GOT3 (cell line): ENCODE measurements around the gene NEURL2.
A peak's percentile ranks its signal among the peaks of the same experiment; 100 is the strongest.
"Not testable (repeated sequence)": the region's sequence is repeated elsewhere in the genome, so short reads cannot be mapped to it uniquely, and the experiment has no call there.

Experiments
- DNase-seq: peaks from one replicate; lab custom pipeline; 2025; ENCODE audit warnings: mixed read lengths; lab: John Stamatoyannopoulos, UW

NEURL2 gene, protein sequence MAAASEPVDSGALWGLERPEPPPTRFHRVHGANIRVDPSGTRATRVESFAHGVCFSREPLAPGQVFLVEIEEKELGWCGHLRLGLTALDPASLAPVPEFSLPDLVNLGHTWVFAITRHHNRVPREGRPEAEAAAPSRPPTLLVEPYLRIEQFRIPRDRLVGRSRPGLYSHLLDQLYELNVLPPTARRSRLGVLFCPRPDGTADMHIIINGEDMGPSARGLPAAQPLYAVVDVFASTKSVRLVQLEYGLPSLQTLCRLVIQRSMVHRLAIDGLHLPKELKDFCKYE

DNA sequence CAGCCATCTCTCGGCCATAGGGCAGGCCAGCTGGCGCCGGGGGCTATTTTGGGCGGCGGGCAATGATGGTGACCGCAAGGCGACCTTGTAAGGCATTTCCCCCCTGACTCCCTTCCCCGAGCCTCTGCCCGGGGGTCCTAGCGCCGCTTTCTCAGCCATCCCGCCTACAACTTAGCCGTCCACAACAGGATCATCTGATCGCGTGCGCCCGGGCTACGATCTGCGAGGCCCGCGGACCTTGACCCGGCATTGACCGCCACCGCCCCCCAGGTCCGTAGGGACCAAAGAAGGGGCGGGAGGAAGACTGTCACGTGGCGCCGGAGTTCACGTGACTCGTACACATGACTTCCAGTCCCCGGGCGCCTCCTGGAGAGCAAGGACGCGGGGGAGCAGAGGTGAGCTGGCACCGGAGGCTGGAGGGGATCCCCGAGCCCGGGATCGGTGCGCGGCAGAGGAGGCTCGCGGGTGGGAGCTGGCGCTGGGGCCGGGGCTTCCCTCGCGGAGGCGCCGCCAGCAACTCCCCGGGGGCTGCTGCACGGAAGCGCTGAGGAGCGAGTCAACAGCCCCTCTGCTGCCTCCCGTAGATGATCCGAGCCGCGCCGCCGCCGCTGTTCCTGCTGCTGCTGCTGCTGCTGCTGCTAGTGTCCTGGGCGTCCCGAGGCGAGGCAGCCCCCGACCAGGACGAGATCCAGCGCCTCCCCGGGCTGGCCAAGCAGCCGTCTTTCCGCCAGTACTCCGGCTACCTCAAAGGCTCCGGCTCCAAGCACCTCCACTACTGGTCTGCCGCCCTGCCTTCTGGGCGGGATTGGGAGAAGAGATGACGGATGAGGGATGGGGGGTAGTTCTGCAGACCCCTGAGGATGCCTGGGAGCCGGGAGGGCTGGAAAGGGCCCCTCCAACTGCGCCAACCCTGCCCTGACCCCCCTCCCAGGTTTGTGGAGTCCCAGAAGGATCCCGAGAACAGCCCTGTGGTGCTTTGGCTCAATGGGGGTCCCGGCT, at the start of gene NEURL2, which contains the start of gene CTSA:
TSS of gene NEURL2 (minus strand) at position 224 of the 999 bp plus-strand sequence. CDS start at position 7, 217 bp downstream.
TSS of gene CTSA (plus strand) at position 351 of the 999 bp plus-strand sequence. CDS start at position 585, 234 bp downstream.
- peak; percentile 91 for DNase-seq

DNA sequence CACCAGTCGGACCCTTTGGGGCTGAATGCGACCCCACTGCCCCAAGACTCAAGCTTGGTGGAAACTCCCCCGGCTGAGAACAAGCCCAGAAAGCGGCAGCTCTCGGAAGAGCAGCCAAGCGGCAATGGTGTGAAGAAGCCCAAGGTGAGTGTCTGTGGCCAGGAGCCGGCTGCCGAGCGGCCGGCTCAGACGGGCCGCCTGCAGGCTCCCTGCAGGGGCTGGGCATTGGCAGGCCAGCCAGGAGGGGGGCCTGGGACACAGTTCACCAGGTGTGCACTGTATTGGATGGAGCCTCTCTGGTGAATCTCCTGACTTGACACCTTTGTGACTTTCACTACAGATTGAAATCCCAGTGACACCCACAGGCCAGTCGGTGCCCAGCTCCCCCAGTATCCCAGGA, 49.5 kb upstream of the NEURL2 start:
- no peak for DNase-seq

DNA sequence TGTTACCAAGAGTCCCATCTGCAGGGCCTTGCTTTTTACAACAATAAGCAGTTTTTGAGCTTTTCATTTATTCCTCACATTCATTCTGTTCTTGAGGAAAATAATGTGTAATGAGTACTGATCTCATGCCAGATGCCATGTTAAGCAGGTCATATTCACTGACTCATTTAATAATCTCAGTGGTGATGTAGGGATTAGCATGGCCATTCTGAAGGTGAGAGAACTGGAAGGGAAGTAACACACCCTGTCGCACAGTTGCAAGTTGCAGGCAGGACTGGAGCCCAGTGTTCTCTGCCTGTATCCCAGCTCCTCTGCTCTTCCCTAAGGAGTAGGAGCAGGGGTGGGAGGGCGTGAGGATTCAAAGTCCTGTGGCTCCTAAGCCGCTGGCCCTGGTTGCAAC, 49.0 kb upstream of the NEURL2 start:
- DNase-seq: no peak

DNA sequence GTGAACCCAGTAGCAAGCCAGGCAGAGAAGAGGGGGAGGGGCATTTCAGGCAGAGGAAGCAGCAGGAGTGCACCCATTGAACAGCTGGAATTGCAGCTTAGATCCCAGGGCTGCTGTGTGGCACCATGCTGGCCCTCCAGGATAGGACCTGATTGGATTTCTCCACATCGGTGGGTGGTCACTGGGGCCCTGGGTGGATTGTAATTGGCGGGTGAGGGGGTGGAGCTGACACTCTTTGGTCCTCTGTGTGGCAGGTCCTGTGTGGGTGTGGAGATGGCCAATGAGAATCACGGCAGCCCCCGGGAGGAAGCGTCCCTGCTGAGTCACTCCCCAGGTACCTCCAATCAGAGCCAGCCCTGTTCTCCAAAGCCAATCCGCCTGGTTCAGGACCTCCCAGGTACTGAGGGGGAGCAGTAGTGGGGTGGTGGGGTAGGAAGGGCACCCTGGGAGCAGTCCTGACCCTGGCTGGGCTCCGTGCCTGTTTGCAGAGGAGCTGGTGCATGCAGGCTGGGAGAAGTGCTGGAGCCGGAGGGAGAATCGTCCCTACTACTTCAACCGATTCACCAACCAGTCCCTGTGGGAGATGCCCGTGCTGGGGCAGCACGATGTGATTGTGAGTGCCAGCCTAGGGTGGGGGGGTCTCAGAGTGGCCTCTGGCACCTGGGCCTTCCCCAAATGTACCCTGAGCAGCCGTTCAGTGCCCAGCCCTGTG, 47.9 kb upstream of the NEURL2 start:
- no peak for DNase-seq

DNA sequence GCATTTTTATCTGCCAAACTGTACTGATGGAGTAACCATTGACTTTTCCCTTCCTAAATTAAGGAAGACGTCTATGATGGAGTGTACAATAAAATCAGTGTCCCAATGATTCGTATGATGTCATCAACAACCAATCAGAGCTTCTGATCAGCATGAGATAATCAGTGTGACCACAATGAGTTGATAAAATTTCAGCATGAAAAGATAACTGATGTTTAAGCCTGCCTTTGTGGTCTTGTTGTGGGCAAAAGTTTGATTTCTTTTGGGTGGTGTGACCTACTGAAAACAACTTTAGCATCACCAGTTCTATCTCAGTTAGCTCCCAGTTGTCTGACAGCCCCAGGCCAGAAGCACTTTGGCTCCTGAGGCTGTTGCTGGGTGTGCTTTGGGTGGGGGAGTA, 46.8 kb upstream of the NEURL2 start:
- no peak for DNase-seq

DNA sequence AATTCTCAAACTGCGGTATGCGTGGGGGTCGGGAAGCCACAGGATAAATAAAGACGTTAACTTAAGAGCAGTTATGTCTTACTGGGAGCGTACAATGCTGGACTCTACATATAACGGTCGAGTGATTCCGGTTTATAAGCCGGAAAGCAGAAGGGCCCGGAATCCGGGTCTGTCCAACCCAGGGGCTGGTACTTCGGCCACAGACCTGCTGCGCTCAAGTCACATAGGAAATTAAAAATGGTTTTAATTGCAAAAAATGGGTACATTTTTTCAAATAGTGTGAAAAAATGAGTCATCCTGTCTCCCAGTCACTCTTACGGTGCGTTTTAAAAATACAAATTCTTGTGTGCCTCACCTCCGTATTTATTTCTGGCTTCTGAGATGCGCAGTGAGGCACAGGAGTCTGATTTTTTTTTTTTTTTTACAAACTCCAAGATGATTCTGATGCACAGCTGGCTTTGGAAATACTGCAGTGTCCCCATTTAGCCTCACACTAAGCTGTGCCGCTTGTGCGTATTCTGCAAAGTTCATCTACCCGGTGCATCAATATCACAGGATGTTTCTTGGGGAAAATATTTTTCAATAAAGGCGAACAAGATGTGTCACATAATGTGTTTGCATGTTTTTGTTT, 44.5 kb upstream of the NEURL2 start:
- DNase-seq: no peak

DNA sequence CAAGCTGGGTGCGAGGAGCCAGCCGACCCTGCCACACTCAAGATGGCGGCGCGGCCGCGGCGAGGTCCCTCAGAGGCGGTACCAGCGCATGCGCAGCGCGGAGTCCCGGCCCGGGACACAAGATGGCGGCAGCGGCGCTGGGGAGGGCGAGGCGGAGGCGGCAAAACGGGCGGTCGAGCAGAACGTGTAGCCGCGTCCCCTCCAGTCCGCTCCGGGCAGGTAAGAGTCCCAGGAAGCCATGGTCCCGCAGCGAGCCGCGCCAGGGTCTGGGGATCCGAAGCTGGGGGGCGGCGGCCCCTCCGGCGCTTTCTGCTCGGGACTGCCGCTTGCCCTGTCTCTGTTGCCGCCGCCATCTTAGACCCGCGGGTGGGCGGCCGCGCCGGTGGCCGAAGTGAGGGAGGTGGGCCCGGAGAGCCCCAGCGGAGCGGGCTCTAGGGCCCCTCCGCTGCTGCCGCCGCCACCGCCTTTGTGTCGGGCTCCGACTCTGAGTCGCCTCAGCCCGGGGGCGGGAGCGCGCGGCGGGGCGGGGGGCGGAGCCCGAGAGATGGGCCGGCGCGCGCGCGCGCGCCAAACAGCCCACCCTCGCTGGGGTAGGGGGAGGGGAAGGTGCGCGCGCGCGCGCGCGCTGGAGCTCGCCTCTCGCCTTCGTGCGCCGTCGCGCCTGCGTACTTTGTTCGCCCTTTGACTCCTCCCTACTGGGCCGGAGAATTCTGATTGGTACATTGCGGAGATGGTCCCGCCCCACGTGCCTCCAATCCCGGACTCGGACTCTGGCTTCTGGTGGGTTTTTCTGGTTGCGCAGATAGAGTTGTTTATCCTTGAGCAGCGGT, 43.8 kb upstream of the NEURL2 start, which contains the start of gene PCIF1:
TSS of gene PCIF1 (plus strand) at position 98 of the 830 bp plus-strand sequence. CDS start 4,317 bp downstream, outside the sequence.
- peak; percentile 97 for DNase-seq

DNA sequence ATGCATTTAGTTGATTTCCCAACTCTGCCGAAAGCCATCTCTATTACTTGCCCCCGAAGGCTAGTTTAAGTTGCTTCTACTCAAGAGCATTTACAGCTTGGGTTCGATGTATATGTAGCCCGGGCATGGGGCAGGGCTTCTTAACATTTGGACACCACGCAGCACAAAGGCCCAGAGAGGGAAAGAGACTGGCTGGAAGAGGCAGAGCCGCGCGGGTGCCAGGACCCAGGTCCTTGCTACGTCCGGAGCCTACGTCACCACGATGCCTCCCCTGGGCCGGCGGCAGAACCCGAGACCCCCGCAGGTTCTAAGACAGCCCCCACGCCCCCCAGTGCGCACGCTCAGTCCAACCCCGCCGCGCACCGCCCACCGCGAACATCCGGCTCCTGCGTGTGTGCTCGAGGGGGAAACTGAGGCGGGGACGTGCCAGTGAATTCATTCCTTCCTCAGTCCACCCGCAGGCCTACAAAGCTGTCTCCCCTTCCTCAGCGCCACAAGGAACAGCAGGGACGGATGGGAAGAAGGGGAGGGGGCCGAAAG, 43.1 kb upstream of the NEURL2 start:
- DNase-seq: no peak

DNA sequence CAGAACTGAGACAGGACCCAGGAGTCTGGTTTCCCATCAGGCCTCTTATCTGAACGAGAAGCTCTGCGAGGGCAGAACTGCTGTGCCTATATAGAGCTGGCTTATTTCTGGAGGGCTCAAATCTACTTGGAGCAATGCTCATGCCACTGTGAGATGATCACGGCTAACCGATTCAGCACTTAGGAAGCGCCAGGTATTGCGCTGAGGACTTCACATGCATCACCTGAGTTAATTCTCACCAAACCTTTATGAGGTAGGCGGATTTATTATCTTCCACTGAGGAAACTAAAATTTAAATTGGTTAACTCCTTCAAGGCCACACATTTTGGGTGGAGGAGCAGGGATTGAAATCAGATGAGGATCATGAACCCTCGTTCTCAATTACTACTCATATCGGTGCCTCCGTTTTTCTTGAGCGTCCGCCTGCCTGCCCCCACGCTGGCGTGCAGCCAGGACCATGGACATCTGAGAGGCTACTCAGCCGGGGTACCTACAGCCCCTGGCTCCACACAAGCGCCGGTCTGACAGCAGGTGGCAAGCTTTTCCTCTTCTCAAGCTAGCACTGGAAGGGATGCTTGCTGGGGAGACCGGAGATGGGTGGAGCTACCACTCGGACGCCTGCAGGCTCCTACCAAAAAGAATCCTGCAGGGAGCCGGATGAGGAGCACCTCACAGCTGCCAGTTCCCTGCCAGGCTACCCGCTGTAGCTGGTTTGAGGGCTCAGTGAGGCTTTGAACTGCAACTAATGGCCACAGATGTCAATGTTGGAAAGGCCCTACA, 42.4 kb upstream of the NEURL2 start:
- DNase-seq: peak; percentile 34

DNA sequence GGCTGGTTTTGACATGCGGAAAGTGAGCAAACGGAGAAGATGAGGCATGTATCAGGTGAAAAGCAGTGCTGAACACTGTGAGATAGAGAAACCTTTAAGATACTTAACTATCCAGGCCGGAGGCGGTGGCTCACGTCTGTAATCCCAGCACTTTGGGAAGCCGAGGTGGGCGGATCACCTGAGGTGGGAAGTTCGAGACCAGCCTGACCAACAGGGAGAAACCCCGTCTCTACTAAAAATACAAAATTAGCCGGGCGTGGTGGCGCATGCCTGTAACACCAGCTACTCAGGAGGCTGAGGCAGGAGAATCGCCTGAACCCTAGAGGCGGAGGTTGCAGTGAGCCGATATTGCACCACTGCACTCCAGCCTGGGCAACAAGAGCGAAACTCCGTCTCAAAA, 40.7 kb upstream of the NEURL2 start:
- DNase-seq: not testable (repeated sequence)

DNA sequence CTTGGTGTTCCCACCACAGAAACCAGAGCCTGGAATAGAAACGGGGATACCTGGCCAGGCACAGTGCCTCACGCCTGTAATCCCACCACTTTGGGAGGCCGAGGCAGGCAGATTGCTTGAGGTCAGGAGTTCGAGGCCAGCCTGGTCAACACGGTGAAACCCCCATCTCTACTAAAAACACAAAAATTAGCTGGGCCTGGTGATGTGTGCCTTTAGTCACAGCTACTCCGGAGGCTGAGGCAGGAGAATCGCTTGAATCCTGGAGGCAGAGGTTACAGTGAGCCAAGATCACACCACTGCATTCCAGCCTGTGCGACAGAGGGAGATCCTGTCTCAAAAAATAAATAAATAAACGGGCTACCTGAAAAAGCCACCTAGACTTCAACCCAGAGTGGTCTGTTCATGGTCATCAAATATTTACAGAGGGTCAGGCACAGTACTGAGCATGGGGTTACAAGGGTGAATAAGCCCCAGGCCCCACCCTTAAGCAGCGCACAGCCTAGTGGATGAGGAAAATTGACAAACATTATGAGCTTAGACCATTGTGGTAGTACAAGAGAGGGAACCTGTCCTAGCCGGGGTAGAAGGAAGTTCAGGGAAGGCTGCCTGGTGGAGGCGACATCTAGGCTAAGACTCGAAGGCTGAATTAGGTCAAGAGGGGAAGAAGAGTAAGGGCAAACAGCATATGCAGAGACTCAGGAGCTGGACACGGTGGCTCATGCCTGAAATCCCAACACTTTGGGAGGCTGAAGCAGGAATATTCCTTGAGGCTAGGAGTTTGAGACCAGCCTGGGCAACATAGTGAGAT, 36.3 kb upstream of the NEURL2 start:
- no peak for DNase-seq

DNA sequence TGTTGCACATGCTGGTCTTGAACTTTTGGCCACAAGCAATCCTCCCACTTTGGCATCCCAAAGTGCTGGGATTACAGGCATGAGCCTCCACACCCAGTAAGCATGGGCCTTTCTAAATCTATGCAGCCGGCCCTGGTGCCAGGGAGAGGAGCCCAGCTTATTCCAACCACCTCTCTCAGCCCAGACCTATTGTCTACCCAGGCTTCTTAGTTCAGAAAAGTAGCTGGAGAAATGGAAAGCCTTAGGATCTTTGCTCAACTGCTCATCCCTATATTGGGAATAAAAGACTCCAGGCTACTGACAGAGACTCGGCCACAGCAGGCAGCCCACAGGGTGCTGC, 35.7 kb upstream of the NEURL2 start:
- no peak for DNase-seq

DNA sequence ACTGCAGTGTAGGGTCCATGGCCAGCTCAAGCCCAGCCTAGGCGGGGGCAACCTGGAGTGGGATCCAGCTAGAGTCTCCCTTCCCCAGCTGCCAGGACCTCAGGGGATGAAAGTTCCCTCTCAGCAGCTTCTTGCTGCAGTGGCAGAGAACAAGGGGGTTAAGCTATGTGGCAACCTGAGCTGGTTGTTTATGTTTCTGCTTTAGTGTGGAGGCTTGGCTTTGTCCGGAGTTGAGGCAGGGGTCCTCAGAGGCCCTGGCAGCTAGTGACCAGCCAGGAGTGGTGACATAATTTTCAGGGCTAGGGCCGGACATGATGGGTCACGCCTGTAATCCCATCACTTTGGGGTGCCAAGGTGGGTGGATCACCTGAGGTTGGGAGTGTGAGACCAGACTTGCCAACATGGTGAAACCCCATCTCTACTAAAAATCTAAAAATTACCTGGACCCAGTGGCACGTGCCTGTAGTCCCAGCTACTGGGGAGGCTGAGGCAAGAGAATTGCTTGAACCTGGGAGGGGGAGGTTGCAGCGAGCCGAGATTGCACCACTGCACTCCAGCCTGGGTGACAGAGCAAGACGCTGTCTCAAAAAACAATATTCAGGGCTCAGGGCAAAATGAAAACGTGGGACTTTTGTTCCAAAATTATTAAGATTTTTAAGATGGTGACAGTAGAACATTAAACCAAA, 35.0 kb upstream of the NEURL2 start:
- no peak for DNase-seq

DNA sequence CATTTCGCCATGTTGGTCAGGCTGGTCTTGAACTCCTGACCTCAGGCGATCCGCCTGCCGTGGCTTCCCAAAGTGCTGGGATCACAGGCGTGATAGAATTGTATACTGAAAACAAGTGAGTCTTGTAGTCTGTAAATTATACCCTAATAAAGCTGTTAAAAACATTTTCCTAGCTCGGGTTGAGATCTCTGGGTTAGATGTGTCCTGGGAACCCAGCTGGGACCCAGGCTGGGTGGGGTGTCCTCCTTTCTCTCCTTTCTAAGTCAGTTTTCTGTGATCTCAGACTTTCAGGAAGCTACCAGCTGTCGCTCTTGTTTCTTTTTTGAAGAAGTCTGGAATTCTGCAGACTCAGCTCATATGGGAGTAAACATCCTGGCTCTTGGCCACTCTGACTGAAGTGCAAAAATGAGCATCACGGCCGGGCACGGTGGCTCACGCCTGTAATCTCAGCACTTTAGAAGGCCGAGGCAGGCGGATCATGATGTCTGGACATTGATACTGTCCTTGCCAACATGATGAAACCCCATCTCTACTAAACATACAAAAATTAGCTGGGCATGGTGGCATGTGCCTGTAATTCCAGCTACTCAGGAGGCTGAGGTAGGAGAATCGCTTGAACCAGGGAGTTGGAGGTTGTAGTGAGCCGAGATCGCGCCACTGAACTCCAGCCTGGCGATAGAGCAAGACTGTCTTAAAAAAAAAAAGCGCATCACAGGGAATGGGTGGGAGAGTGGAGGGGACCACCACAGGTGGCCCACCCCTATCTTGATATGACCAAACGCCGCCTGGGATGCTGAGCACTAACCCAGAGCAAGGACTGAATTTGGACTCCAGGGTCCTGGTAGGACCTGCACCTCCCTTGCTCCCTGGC, 33.6 kb upstream of the NEURL2 start:
- DNase-seq: no peak

DNA sequence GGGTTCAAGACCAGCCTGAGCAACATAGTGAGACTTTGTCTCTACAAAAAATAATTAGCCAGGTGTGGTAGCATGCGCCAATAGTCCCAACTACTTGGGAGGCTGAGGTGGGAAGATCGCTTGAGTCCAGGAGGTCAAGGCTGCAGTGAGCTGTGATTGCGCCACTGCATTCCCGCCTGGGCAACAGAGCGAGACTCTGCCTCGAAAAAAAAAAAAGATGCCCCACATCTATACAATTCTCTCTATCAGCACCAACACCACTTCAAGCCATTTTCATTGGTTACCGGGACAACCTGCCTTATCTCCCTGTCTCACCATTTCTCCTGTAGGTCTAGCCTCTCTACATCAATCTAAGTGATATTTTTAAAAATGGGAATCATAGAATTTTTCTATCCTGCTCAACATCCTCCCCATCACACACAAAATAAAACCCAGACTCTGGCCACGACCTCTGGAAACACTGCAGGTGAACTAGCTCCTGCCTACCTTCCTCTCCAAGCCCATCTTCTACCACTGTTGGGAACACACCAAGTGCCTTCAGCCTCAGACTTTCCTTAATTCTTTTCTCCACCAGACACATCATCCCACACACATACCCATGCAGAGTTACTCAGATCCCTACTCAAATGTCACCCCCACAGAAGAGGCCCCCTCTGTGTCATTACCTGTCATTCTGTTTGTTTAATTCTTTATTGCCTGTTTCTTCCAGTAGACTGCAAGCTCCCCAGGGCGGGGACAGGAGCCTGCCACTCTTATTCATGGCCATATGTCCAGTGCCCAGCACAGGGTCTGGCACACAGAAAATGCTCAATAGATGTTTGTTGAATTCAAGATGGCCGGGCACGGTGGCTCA, 30.6 kb upstream of the NEURL2 start:
- DNase-seq: no peak
